Stimulated activated CD8-positive, alpha-beta memory T cell treated with anti-CD3 and anti-CD28 coated beads, Interleukin-4, amount 100 ng/mL, for 48 hours (primary cell): ENCODE results near the gene NEGR1.

Source experiments
- DNase-seq: peaks from one replicate; pipeline ENCODE4 v3.0.0-alpha.2; 2020

Gene NEGR1

DNA sequence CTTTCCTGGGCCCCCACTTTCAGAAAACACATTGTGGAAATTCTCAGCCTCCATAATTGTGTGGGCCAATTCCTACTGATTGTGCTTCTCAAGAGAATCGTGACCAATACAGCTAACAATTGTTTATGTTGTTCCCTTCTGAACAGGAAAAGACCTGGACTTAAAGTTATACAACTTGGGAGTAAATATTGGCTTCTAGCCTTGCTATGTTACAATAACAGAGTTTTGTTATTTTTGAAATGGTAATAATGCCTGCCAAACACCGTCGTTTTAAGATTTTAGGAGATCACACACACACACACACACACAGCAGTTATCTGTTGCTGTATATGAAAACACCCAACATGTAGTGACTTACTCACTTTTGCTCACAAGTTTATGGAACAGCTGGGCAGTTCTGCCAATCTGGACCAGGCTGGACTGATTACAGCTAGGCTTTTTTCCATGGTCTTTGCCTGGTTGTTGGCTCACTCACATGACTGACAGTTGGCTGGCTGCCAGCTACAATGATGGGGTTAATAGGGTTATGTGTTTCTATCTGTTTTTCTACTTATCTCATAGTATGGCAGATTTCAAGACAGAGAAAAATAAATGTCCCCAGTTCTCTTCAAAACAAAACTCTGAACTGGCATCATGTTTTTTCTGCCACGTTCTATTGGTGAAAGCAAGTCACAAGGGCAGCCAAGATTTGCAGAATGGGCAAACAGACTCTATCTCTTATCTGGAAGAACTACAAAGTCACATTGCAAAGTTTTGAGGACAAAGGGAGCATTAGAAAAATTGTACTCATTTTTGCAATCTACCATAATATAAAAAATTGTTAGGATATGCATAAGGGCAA lies 447.5 kb downstream of the NEGR1 start:
- no peak for DNase-seq

DNA sequence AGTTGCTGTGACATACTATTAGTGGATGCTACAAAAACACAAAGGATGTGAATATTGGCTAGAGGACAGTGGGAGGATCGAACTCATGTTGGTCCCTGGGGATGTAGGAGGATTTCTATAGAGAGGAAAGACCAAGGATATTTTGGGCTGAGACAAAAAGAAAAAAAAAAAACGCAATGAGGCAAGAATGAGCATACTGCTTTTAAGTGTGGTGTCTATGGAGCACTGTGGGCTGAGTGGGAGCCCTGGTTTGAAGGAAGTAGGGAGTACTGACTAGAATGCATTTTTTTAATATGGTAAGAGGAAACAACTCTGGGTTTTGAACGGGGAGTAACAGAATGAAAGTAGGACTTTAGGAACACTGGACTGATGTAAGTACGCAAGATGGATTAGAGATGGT lies 450.7 kb downstream of the NEGR1 start:
- DNase-seq, result no peak

DNA sequence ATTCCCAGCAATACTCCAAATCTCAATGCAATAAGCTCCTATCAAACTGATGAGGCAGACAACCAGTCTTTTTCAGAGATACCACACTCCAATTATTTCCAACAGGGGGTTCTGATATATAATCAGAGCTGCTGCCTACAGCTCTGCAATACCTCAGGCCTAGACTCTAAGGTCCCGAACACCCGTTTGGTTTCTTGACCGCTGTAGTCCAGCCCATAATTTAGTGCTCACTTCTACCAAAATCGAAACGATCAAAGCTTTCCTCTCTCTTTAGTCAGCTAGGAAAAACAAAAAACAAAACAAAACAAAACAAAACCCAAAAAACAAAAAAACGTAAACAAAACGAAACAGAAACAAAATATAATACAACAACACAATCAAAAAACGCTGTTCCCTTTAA lies 453.0 kb downstream of the NEGR1 start:
- DNase-seq, result no peak

GRCh38 chr1:71828431-71829012 lies 453.8 kb downstream of the NEGR1 start:
- no peak for DNase-seq

DNA sequence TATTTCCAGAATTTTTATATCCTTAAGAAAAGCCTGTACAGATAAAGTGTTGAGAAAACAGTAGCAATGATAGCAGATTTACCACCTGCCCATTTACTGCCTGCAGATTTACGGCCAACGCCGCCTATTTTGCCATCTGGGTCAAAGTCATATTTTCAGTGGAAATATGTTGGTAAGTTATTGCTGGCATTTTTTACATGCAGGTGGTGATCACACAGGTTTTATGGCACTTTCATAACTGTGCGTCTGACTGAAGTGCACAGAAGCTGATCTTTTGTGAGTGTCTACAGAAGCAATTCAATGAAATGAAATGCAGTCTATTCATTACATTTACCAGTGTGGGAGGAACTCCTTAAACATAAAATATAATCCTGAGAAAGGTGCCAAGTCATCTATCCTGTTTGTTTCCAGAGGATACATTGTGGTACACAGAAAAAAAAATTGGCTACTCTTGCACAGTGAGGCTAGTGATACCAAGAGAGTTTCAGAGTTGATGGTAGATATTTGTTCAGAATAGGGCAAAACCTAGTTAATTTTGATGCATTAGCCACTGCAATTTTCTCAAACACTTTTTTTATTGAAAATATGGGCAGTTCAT lies 458.5 kb downstream of the NEGR1 start:
- DNase-seq, result no peak

DNA sequence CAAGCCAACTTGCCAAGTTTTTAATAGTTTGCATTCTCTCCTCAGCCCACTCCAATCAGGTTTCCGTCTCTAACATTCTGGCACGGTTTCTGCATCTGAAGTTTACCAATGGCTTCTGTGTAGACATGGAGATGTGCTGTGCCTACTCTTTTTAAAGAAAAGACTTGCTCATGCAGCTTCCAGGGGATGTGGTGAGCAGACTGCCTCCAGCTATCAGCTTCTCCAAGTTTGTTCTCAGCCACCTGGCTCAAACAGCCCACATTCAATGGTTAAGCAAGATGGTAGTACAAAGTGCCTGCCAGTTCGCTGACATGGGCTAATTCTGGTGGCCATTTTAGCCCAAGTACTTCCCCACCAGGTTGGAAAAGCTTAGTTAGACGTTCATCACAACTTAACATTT lies 465.3 kb downstream of the NEGR1 start:
- no peak for DNase-seq

GRCh38 chr1:71809085-71809484 lies 473.3 kb downstream of the NEGR1 start:
- DNase-seq, result no peak

- no peak for DNase-seq
Measured at GRCh38 chr1:71804140-71804539, 478.2 kb downstream of the NEGR1 start.

- DNase-seq, result no peak
Measured at GRCh38 chr1:71796006-71796405, 486.3 kb downstream of the NEGR1 start.

GRCh38 chr1:71792264-71792663 lies 490.1 kb downstream of the NEGR1 start:
- no peak for DNase-seq

- no peak for DNase-seq
Measured at GRCh38 chr1:71788113-71788512, 494.2 kb downstream of the NEGR1 start.

GRCh38 chr1:71787699-71788098 lies 494.6 kb downstream of the NEGR1 start:
- no peak for DNase-seq

GRCh38 chr1:71786218-71786617 lies 496.1 kb downstream of the NEGR1 start:
- no peak for DNase-seq

GRCh38 chr1:71785450-71785849 lies 496.9 kb downstream of the NEGR1 start:
- DNase-seq, result no peak

- no peak for DNase-seq
Measured at GRCh38 chr1:71785000-71785399, 497.3 kb downstream of the NEGR1 start.

GRCh38 chr1:71784241-71784640 lies 498.1 kb downstream of the NEGR1 start:
- no peak for DNase-seq

GRCh38 chr1:71783071-71783470 lies 499.3 kb downstream of the NEGR1 start:
- no peak for DNase-seq

DNA sequence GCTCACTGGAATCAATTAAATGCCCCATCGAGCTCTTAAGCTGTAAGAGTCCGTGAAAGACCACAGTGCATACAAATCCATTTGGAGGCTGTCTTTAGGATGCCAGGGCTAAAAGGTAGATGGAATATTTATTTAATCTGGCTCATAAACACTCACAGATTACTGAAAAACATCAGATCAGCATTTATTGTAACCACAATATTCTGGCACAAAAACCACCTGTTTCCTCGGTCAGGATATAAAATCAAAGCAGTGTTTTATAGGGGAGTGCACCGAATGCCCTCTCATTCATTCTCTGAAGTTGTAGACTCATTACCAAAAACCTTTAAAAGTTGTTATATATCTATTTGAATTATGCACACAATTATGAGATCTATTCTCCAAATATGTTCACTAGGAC lies 500.9 kb downstream of the NEGR1 start:
- DNase-seq, result no peak

- no peak for DNase-seq
Measured at GRCh38 chr1:71780681-71781080, 501.7 kb downstream of the NEGR1 start.

- no peak for DNase-seq
Measured at GRCh38 chr1:71778940-71779339, 503.4 kb downstream of the NEGR1 start.

DNA sequence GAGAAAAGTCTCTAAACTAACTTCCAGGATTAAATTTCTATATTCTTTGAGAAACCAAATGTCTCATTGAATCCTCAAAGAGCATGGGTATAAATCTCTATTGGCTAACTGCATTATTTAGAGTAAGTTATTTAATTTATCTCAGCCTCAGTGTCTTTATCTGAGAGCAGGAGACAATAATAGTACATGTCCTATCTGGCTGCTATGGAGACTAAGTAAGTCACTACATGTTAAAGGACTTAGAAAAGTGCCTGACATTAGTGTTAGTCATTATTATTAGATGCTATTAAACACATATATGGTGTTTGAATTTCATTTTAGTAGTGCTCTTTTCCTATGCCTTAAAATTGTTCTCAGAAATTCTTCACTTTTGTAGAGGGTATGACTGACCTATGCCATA lies 505.2 kb downstream of the NEGR1 start:
- DNase-seq, result no peak

GRCh38 chr1:71774705-71775104 lies 507.6 kb downstream of the NEGR1 start:
- DNase-seq, result no peak

DNA sequence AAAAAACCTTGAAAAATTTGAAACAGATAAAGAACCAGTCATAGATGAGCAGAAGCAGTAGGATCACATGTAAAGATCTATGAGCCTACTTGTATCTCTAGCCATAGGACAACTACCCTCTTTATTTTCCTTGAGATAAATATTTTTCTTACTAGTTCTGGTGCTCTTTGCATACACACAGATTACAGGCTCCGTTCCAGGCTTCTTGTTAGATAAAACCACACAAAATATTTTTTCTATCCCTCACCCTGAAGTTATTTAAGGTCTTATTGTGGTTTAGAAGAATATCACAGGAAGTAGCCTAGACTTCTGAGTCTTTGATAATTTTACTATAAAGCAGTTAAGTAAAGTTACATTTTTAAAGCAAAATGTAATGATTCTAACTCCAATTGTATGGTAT lies 512.2 kb downstream of the NEGR1 start:
- DNase-seq, result no peak

DNA sequence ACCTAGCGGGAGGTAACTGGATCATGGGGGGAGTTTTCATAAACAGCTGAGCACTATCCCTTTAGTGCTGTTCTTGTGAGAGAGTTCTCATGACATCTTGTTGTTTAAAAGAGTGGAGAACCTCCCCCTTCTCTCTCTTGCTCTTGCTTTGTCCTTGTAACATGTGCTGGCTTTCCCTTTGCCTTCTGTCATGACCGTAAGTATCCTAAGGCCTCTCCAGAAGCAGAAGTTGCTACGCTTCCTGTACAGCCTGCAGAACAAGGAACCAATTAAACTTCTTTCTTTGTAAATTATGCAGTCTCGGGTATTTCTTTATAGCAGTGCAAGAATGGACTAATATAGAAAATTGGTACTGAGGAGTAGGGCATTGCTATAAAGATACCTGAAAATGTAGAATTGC lies 515.6 kb downstream of the NEGR1 start:
- no peak for DNase-seq
